Keratinocyte (primary cell): ENCODE data around the gene HGF. TPM values are rescaled to one million over a fixed set of nuclear protein-coding genes. Genes with fewer than 3 reads are reported as not detected.

Experiments used
- DNase-seq: peaks from one replicate; pipeline ENCODE4 v3.0.0-alpha.2; 2011; ENCODE audit warnings: low read depth, missing footprints, low spot score
- FAIRE-seq: peaks from 2 replicates; lab custom pipeline; 2011; peaks lifted over from hg19 to GRCh38; lab: Jason Lieb, UNC
- H2AFZ ChIP-seq: 2 replicates; pipeline ENCODE4 v1.6.0; 2012; ENCODE audit warnings: low read length, control low read depth, inconsistent platforms; ENCODE audit not compliant: control insufficient read depth
- H3K27ac ChIP-seq: 2 replicates; pipeline ENCODE4 v1.5.1; 2011; ENCODE audit warnings: low read length; ENCODE audit not compliant: control insufficient read depth, insufficient read depth
- H3K27me3 ChIP-seq: 3 replicates; pipeline ENCODE4 v1.6.0; 2011; ENCODE audit warnings: low read length; ENCODE audit not compliant: control insufficient read depth, insufficient read depth; ENCODE audit errors: extremely low read depth
- H3K36me3 ChIP-seq, 2 experiments: 2 replicates in 1 of 2; 3 replicates in 1 of 2; pipeline ENCODE4 v1.5.1; 2011; ENCODE audit warnings: low read length in 2 of 2, mild to moderate bottlenecking in 1 of 2; ENCODE audit not compliant: control insufficient read depth in 2 of 2, insufficient read depth in 2 of 2; ENCODE audit errors: extremely low read depth in 1 of 2
- H3K4me1 ChIP-seq: 3 replicates; pipeline ENCODE4 v1.5.1; 2011; ENCODE audit warnings: low read length; ENCODE audit not compliant: control insufficient read depth, insufficient read depth; ENCODE audit errors: extremely low read depth
- H3K4me2 ChIP-seq: 3 replicates; pipeline ENCODE4 v1.6.0; 2011; ENCODE audit warnings: low read depth, low read length; ENCODE audit not compliant: control insufficient read depth, insufficient read depth; ENCODE audit errors: extremely low read depth
- H3K4me3 ChIP-seq, 3 experiments: fragments of 200-600 bp in 1 of 3; sonication (generic) in 1 of 3; 2 replicates in 2 of 3; 3 replicates in 1 of 3; pipeline ENCODE4 v1.5.1; 2011 to 2016; ENCODE audit warnings: low read length in 3 of 3, mild to moderate bottlenecking in 3 of 3, control low read depth in 2 of 3, inconsistent platforms in 1 of 3, low read depth in 1 of 3, mixed read lengths in 1 of 3, mixed run types in 1 of 3, moderate library complexity in 1 of 3; ENCODE audit not compliant: control insufficient read depth in 2 of 3, insufficient read depth in 2 of 3; ENCODE audit errors: extremely low read depth in 1 of 3
- H3K79me2 ChIP-seq: 2 replicates; pipeline ENCODE4 v1.6.0; 2012; ENCODE audit warnings: low read length; ENCODE audit not compliant: control insufficient read depth, insufficient read depth
- H3K9ac ChIP-seq: 3 replicates; pipeline ENCODE4 v1.6.0; 2011; ENCODE audit warnings: low read length; ENCODE audit not compliant: control insufficient read depth, insufficient read depth; ENCODE audit errors: extremely low read depth
- H3K9me1 ChIP-seq: 3 replicates; pipeline ENCODE4 v1.6.0; 2011; ENCODE audit warnings: low read length; ENCODE audit not compliant: control insufficient read depth, insufficient read depth; ENCODE audit errors: extremely low read depth
- H3K9me3 ChIP-seq: 2 replicates; pipeline ENCODE4 v1.5.1; 2012; ENCODE audit warnings: low read depth, low read length; ENCODE audit not compliant: control insufficient read depth
- H4K20me1 ChIP-seq: 3 replicates; pipeline ENCODE4 v1.6.0; 2011; ENCODE audit warnings: low read length; ENCODE audit not compliant: control insufficient read depth, insufficient read depth; ENCODE audit errors: extremely low read depth
- EZH2 ChIP-seq: IDR thresholded peaks from one replicate; pipeline ENCODE4 v1.6.1; 2012; ENCODE audit warnings: inconsistent platforms, mild to moderate bottlenecking, low read length, moderate library complexity
- dilution Hi-C: fragments of 300-500 bp; cut with MboI; formaldehyde crosslinking; loops from one replicate; pipeline ENCODE4 v1.7.0; 2020; ENCODE audit warnings: low sequenced_read_pairs; ENCODE audit not compliant: extremely low pct_ligation_motif_present
- polyA plus RNA-seq, 5 experiments: library from polyadenylated mRNA; depleted of rRNA in 3 of 5; stranded (reverse) in 3 of 5; stranded (forward) in 1 of 5; unstranded in 1 of 5; fragments of >200 nt; gene quantifications; 1 replicate in 1 of 5; 2 replicates in 3 of 5; 3 replicates in 1 of 5; pipeline versions ENCODE4 v1.2.1 to v1.2.3, GENCODE V29; 2011 to 2012; ENCODE audit warnings: missing spikeins in 2 of 5, low read depth in 1 of 5, low replicate concordance in 1 of 5
- TF ChIP-seq, protein P1 (sequence below), 3 experiments: IDR thresholded peaks in 1 of 3; conservative IDR thresholded peaks in 1 of 3; optimal IDR thresholded peaks in 1 of 3; 2 replicates in 2 of 3; 3 replicates in 1 of 3; pipeline versions ENCODE3 to v1.5.1; 2011; ENCODE audit warnings: low read length in 3 of 3, mild to moderate bottlenecking in 3 of 3, moderate library complexity in 2 of 3, control low read depth in 1 of 3, inconsistent platforms in 1 of 3; ENCODE audit not compliant: insufficient read depth in 2 of 3; ENCODE audit errors: extremely low read depth in 1 of 3

The HGF gene
- polyA plus RNA-seq, 1 donor (not counting 4 experiments of a cell fraction or from before 2014, with no cell fraction given) = not detected

DNA sequence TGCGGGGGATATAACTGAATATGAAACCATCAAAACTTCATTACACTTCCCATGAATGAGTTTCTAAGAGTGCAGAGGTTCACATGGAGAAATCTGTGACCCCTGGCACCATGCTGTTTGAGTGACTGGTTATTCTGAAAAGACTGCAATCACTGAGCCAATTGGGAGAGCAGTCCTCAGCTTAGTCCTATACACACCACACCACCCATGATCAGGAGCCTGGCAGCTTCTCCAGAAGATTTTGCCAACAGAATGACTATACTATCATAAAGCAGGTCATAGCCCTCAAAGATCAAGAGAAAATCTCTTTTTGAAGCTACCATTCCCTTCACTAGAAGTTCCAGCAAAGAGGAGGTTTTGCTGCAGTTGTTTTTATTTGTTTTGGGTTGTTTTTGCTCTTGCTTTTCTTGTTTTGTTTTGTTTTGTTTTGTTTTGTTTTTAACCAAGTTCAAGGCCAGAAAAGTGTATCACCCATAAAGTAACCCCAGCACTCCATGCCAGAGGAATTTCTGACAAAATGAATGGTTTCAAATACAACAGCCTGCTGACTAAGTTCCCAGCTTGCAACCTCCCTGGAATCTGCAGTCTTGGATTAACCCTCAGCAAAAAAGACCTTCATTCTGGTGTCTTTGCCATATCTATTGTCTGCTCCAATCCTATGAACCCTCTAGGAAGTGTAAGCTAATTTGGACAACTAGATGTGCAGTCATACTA is 19.7 kb upstream of the HGF start:
- Histone ChIP-seq H3K9ac (no peak overlapping the region), H3K9me1 (no peaks in the 10 kb centered on the region), H2AFZ (no peak overlapping the region), H3K79me2 (no peaks in the 10 kb centered on the region), H4K20me1 (no peaks in the 10 kb centered on the region), H3K4me1 (no peaks in the 10 kb centered on the region), H3K27ac (no peak overlapping the region), H3K27me3 (no peaks in the 10 kb centered on the region), H3K4me2 (no peak overlapping the region), H3K4me3 (no peak overlapping the region), H3K9me3 (no peaks in the 10 kb centered on the region), H3K36me3 (no peaks in the 10 kb centered on the region)
- dilution Hi-C loops = no loop called here
- DNase-seq = no peak
- no peak for TF ChIP-seq EZH2
- TF ChIP-seq, protein P1, sequence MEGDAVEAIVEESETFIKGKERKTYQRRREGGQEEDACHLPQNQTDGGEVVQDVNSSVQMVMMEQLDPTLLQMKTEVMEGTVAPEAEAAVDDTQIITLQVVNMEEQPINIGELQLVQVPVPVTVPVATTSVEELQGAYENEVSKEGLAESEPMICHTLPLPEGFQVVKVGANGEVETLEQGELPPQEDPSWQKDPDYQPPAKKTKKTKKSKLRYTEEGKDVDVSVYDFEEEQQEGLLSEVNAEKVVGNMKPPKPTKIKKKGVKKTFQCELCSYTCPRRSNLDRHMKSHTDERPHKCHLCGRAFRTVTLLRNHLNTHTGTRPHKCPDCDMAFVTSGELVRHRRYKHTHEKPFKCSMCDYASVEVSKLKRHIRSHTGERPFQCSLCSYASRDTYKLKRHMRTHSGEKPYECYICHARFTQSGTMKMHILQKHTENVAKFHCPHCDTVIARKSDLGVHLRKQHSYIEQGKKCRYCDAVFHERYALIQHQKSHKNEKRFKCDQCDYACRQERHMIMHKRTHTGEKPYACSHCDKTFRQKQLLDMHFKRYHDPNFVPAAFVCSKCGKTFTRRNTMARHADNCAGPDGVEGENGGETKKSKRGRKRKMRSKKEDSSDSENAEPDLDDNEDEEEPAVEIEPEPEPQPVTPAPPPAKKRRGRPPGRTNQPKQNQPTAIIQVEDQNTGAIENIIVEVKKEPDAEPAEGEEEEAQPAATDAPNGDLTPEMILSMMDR (optimal IDR thresholded peaks at IDR 0.05 in 1 of 3, IDR thresholded peaks at IDR 0.05 in 1 of 3, conservative IDR thresholded peaks at IDR 0.05 in 1 of 3; ENCODE audit: extremely low read depth in 1 of 3, insufficient read depth in 2 of 3, low read length in 3 of 3) = no peak
- FAIRE-seq = no peak

DNA sequence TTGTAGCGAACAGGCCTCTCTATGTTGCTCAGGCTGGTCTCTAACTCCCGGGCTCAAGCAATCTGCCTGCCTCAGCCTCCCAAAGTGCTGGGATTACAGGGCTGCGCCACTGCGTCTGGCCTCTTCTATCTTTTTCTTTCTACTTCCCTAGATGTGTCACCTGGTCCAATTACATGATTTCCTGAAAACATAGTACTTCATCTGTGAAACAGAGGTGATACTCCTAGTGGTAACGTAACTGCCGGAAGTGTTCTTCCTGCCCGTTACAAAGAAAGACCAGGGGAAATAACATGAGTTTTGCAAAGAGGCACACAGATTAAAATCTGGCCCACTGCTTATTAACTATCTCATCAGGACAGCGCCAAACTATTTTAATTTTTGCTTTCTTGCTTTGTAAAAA is 18.4 kb upstream of the HGF start:
- Histone ChIP-seq H3K27ac (no peak overlapping the region), H3K4me3 (no peak overlapping the region), H3K27me3 (no peaks in the 10 kb centered on the region), H3K9me1 (no peaks in the 10 kb centered on the region), H3K9me3 (no peaks in the 10 kb centered on the region), H3K9ac (no peak overlapping the region), H3K4me2 (no peak overlapping the region), H3K36me3 (no peaks in the 10 kb centered on the region), H3K4me1 (no peaks in the 10 kb centered on the region), H4K20me1 (no peaks in the 10 kb centered on the region), H3K79me2 (no peaks in the 10 kb centered on the region), H2AFZ (no peak overlapping the region)
- TF ChIP-seq EZH2 = no peak
- FAIRE-seq (no peak), DNase-seq (no peak)
- dilution Hi-C loops = no loop called here

DNA sequence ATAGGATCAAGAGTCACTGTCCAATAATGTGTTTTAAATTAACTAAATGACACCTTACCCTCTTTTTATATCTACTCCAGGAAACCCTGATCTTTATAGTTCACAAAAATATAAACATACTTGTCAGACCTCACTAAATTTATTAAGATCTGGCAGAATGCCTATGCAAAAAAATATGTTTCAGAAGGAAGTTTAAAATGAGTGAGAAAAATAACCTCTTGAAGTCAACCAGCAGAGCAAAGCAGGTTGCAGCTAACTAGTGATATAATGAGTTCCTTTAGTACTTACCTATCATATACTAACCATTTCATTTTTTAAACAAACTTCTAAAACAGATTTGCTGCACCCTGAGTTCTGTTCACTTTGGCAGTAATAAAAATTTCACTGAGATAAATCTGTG is 14.0 kb upstream of the HGF start:
- Histone ChIP-seq H3K9me3 (no peaks in the 10 kb centered on the region), H3K27ac (no peak overlapping the region), H3K4me3 (no peak overlapping the region), H3K9me1 (no peaks in the 10 kb centered on the region), H4K20me1 (no peaks in the 10 kb centered on the region), H3K9ac (no peak overlapping the region), H2AFZ (no peak overlapping the region), H3K27me3 (no peaks in the 10 kb centered on the region), H3K79me2 (no peaks in the 10 kb centered on the region), H3K4me1 (no peaks in the 10 kb centered on the region), H3K4me2 (no peak overlapping the region), H3K36me3 (no peaks in the 10 kb centered on the region)
- TF ChIP-seq EZH2 = no peak
- TF ChIP-seq, protein P1 (optimal IDR thresholded peaks at IDR 0.05 in 1 of 3, IDR thresholded peaks at IDR 0.05 in 1 of 3, conservative IDR thresholded peaks at IDR 0.05 in 1 of 3; ENCODE audit: extremely low read depth in 1 of 3, insufficient read depth in 2 of 3, low read length in 3 of 3) = no peak
- DNase-seq (no peak), FAIRE-seq (no peak)
- dilution Hi-C loops = no loop called here
